WTC11 (cell line): ENCODE data around the gene GRK1. TPM values are rescaled to one million over a fixed set of nuclear protein-coding genes. Genes with fewer than 3 reads are reported as not detected.

Source experiments
- ATAC-seq: fragments of 200-7000 bp; cut with Tn5 transposase; 2 replicates; pipeline ENCODE4 v1.10.0; 2021; ENCODE audit warnings: mild to moderate bottlenecking, moderate library complexity
- CTCF ChIA-PET: fragments of 300-600 bp; sonication (Branson Sonifier 250); formaldehyde crosslinking; loops from one replicate; lab custom pipeline; 2021; ENCODE audit warnings: antibody characterized with exemption; lab: Charles Lee
- POLR2A ChIA-PET: fragments of 350-600 bp; sonication (Branson Sonifier 250); formaldehyde crosslinking; loops from one replicate; lab custom pipeline; 2021; ENCODE audit warnings: antibody characterized with exemption; lab: Charles Lee
- DNase-seq: peaks from one replicate; pipeline ENCODE4 v3.0.0; 2021; ENCODE audit warnings: low spot score
- H3K27ac Mint-ChIP-seq: 2 replicates; pipeline ENCODE4 v1.8.0; 2021; ENCODE audit warnings: mixed read lengths
- H3K27me3 Mint-ChIP-seq: 2 replicates; pipeline ENCODE4 v1.8.0; 2021; ENCODE audit warnings: low read depth, mild to moderate bottlenecking, moderate library complexity, mixed read lengths
- H3K36me3 Mint-ChIP-seq: 2 replicates; pipeline ENCODE4 v1.8.0; 2021; ENCODE audit warnings: mixed read lengths
- H3K4me1 Mint-ChIP-seq: 2 replicates; pipeline ENCODE4 v1.8.0; 2022; ENCODE audit warnings: mixed read lengths
- H3K4me3 Mint-ChIP-seq: 2 replicates; pipeline ENCODE4 v1.8.0; 2021; ENCODE audit warnings: mild to moderate bottlenecking, moderate library complexity, mixed read lengths
- H3K9me3 Mint-ChIP-seq: 2 replicates; pipeline ENCODE4 v1.8.0; 2021; ENCODE audit warnings: mixed read lengths
- CDX4 ChIP-seq: fragments of 250-450 bp; sonication (Bioruptor Pico); IDR thresholded peaks from 2 replicates; pipeline ENCODE4 v1.9.0; 2021; ENCODE audit warnings: moderate library complexity, mild to moderate bottlenecking, inconsistent platforms, borderline replicate concordance
- E2F1 ChIP-seq: sonication (generic); formaldehyde crosslinking; IDR thresholded peaks from 2 replicates; pipeline ENCODE4 v1.8.0; 2022; ENCODE audit warnings: mild to moderate bottlenecking, missing genetic modification reagents
- E2F4 ChIP-seq: sonication (generic); formaldehyde crosslinking; IDR thresholded peaks from 2 replicates; pipeline ENCODE4 v1.8.1; 2022; ENCODE audit warnings: low read depth, mild to moderate bottlenecking, moderate library complexity, missing genetic modification reagents, borderline replicate concordance
- EMX1 ChIP-seq: fragments of 250-450 bp; sonication (Bioruptor Pico); IDR thresholded peaks from 2 replicates; pipeline ENCODE4 v1.8.0; 2021; ENCODE audit warnings: mild to moderate bottlenecking
- ERG ChIP-seq: fragments of 250-450 bp; sonication (Bioruptor Pico); IDR thresholded peaks from 2 replicates; pipeline ENCODE4 v1.8.0; 2021; ENCODE audit warnings: mild to moderate bottlenecking
- ETV6 ChIP-seq: sonication (generic); formaldehyde crosslinking; IDR thresholded peaks from 2 replicates; pipeline ENCODE4 v1.8.1; 2022; ENCODE audit warnings: mild to moderate bottlenecking, missing genetic modification reagents
- FOXP4 ChIP-seq: sonication (generic); formaldehyde crosslinking; IDR thresholded peaks from 2 replicates; pipeline ENCODE4 v1.8.0; 2022; ENCODE audit warnings: mild to moderate bottlenecking, missing genetic modification reagents
- JUN ChIP-seq: sonication (generic); formaldehyde crosslinking; IDR thresholded peaks from 2 replicates; pipeline ENCODE4 v1.8.0; 2023; ENCODE audit warnings: mild to moderate bottlenecking, missing genetic modification reagents
- MXD4 ChIP-seq: fragments of 250-450 bp; sonication (Bioruptor Pico); IDR thresholded peaks from 2 replicates; pipeline ENCODE4 v1.8.0; 2021; ENCODE audit warnings: mild to moderate bottlenecking, moderate library complexity, borderline replicate concordance
- NR3C1 ChIP-seq: sonication (generic); formaldehyde crosslinking; conservative IDR thresholded peaks from 2 replicates; pipeline ENCODE4 v1.8.1; 2023; ENCODE audit warnings: low read depth, mild to moderate bottlenecking, missing genetic modification reagents
- OVOL2 ChIP-seq: fragments of 250-450 bp; sonication (Bioruptor Pico); IDR thresholded peaks from 2 replicates; pipeline ENCODE4 v1.9.0; 2021; ENCODE audit warnings: mild to moderate bottlenecking, borderline replicate concordance
- PREB ChIP-seq: sonication (generic); formaldehyde crosslinking; IDR thresholded peaks from 2 replicates; pipeline ENCODE4 v1.8.1; 2022; ENCODE audit warnings: mild to moderate bottlenecking, missing genetic modification reagents, moderate library complexity, borderline replicate concordance
- RELA ChIP-seq: sonication (generic); formaldehyde crosslinking; IDR thresholded peaks from 2 replicates; pipeline ENCODE4 v1.8.1; 2022; ENCODE audit warnings: missing genetic modification reagents, mild to moderate bottlenecking, borderline replicate concordance
- SMAD3 ChIP-seq: sonication (generic); formaldehyde crosslinking; IDR thresholded peaks from 2 replicates; pipeline ENCODE4 v1.8.0; 2022; ENCODE audit warnings: missing genetic modification reagents, mild to moderate bottlenecking, borderline replicate concordance
- TEAD4 ChIP-seq: sonication (generic); formaldehyde crosslinking; IDR thresholded peaks from 2 replicates; pipeline ENCODE4 v1.8.0; 2022; ENCODE audit warnings: mild to moderate bottlenecking, missing genetic modification reagents
- ZNF121 ChIP-seq: sonication (generic); formaldehyde crosslinking; IDR thresholded peaks from 2 replicates; pipeline ENCODE4 v1.8.0; 2023; ENCODE audit warnings: missing genetic modification reagents
- ZNF232 ChIP-seq: sonication (generic); formaldehyde crosslinking; IDR thresholded peaks from 2 replicates; pipeline ENCODE4 v1.8.0; 2022; ENCODE audit warnings: mild to moderate bottlenecking, missing genetic modification reagents
- ZNF317 ChIP-seq: sonication (generic); formaldehyde crosslinking; IDR thresholded peaks from 2 replicates; pipeline ENCODE4 v1.8.1; 2023; ENCODE audit warnings: low read depth, mild to moderate bottlenecking, moderate library complexity, missing genetic modification reagents, borderline replicate concordance
- total RNA-seq: library from RNA; stranded (reverse); gene quantifications from 3 replicates; pipeline ENCODE4 v1.2.3, GENCODE V29; 2021

Gene GRK1
- total RNA-seq, 1 experiment from 2014 or later = 0.17 TPM

- peaks cover 24% of the 10 kb centered on the region for H3K27me3 Mint-ChIP-seq
- CTCF ChIA-PET = no interaction called here
- ATAC-seq (no peak), DNase-seq (no peak)
- POLR2A ChIA-PET = no interaction called here
- H3K4me1 Mint-ChIP-seq = no peaks in the 10 kb centered on the region; the same call in 1 of the 2 replicates
- H3K4me3 Mint-ChIP-seq = no peak overlapping the region
- TF ChIP-seq ZNF121 (CRISPR knock-in tag) (no peak), JUN (CRISPR knock-in tag) (no peak), RELA (CRISPR knock-in tag) (no peak)
- H3K27ac Mint-ChIP-seq = no peak overlapping the region
- H3K9me3 Mint-ChIP-seq = peaks cover 7% of the 10 kb centered on the region
- 0 out of 2 replicates have a peak, but pooled peaks cover 2% of the 10 kb centered on the region for H3K36me3 Mint-ChIP-seq
Observed at GRCh38 chr13:113728571-113729054, 61.6 kb downstream of the GRK1 start.

- ChIA-PET POLR2A (no interaction called here), CTCF (interaction anchor here (0.6 to 1.6 kb wide), 3 partner anchors 13 to 175 kb away, joined by 3 to 8 read pairs (median 3); no protein-coding TSS in a partner anchor)
- H3K27ac Mint-ChIP-seq = no peak overlapping the region
- H3K4me1 Mint-ChIP-seq = no peaks in the 10 kb centered on the region; the same call in 1 of the 2 replicates
- H3K9me3 Mint-ChIP-seq = peaks cover 11% of the 10 kb centered on the region
- ATAC-seq (no peak), DNase-seq (no peak)
- TF ChIP-seq ZNF232 (CRISPR knock-in tag) = no peak
- no peak for TF ChIP-seq ZNF317
- no peak for TF ChIP-seq PREB (CRISPR knock-in tag)
- no peak for TF ChIP-seq CDX4 (CRISPR knock-in tag)
- no peak for TF ChIP-seq SMAD3 (CRISPR knock-in tag)
- no peak for TF ChIP-seq NR3C1 (CRISPR knock-in tag)
- no peak for TF ChIP-seq FOXP4
- TF ChIP-seq OVOL2 (CRISPR knock-in tag) = no peak
- TF ChIP-seq ETV6 (CRISPR knock-in tag) = no peak
- TF ChIP-seq EMX1 (CRISPR knock-in tag) = no peak
- no peak for TF ChIP-seq E2F4
- TF ChIP-seq ERG (CRISPR knock-in tag) = no peak
- no peak for TF ChIP-seq TEAD4
- no peak for TF ChIP-seq E2F1 (CRISPR knock-in tag)
- no peak for TF ChIP-seq MXD4 (CRISPR knock-in tag)
- H3K27me3 Mint-ChIP-seq = peaks cover 24% of the 10 kb centered on the region
- H3K36me3 Mint-ChIP-seq = peaks cover 2% of the 10 kb centered on the region; the same call in 1 of the 2 replicates
- peak overlapping the region; percentile 31 for H3K4me3 Mint-ChIP-seq
Observed at GRCh38 chr13:113729187-113730019, 62.4 kb downstream of the GRK1 start.
